ENCODE data around the gene WDR64. TPM values are rescaled to one million over a fixed set of nuclear protein-coding genes. Genes with fewer than 3 reads are reported as not detected.
A peak's percentile ranks its signal among the peaks of the same experiment; 100 is the strongest.

The WDR64 gene
- total RNA-seq, 2 donors from 2014 or later: not detected

- no peaks in the 10 kb centered on the region for H3K36me3 Mint-ChIP-seq
- no peaks in the 10 kb centered on the region for H3K4me1 Mint-ChIP-seq (ENCODE audit: low read depth in 2 of 2)
- no peaks in the 10 kb centered on the region for H3K9me3 Mint-ChIP-seq
- no peak for DNase-seq (ENCODE audit: low spot score)
- H3K27me3 Mint-ChIP-seq: no peaks in the 10 kb centered on the region
- H3K27ac Mint-ChIP-seq: no peak overlapping the region
- ATAC-seq: no peak
- H3K4me3 Mint-ChIP-seq: no peak overlapping the region
Observed at GRCh38 chr1:241615043-241615974, 36.8 kb upstream of the WDR64 start.

- Mint-ChIP-seq H3K4me1 (ENCODE audit: low read depth in 2 of 2) (no peaks in the 10 kb centered on the region), H3K4me3 (no peak overlapping the region), H3K9me3 (no peaks in the 10 kb centered on the region), H3K36me3 (no peaks in the 10 kb centered on the region), H3K27me3 (no peaks in the 10 kb centered on the region), H3K27ac (no peak overlapping the region)
- DNase-seq (ENCODE audit: low spot score) (no peak), ATAC-seq (no peak)
Observed at GRCh38 chr1:241617426-241617825, 34.7 kb upstream of the WDR64 start.

GRCh38 chr1:241622669-241623068 lies 29.4 kb upstream of the WDR64 start:
- Mint-ChIP-seq H3K4me3 (no peak overlapping the region), H3K9me3 (no peaks in the 10 kb centered on the region), H3K36me3 (no peaks in the 10 kb centered on the region), H3K27ac (peak overlapping the region in 1 of 2 donors; percentile 3), H3K4me1 (ENCODE audit: low read depth in 2 of 2) (no peaks in the 10 kb centered on the region), H3K27me3 (no peaks in the 10 kb centered on the region)
- DNase-seq (ENCODE audit: low spot score): no peak
- ATAC-seq: no peak

- no peak for DNase-seq (ENCODE audit: low spot score)
- H3K9me3 Mint-ChIP-seq: no peaks in the 10 kb centered on the region
Observed at GRCh38 chr1:241624935-241625334, 27.1 kb upstream of the WDR64 start.

GRCh38 chr1:241627453-241628259 lies 24.4 kb upstream of the WDR64 start:
- Mint-ChIP-seq H3K4me3 (no peak overlapping the region), H3K27me3 (no peaks in the 10 kb centered on the region), H3K4me1 (ENCODE audit: low read depth in 2 of 2) (peaks cover 0 to 8% of the 10 kb centered on the region in 2 donors), H3K36me3 (peaks cover 8% of the 10 kb centered on the region), H3K27ac (peak overlapping the region; percentile 49 to 63), H3K9me3 (no peaks in the 10 kb centered on the region)
- no peak for DNase-seq (ENCODE audit: low spot score)
- ATAC-seq: no peak

More at GRCh38 chr1:241624935-241625334, 27.1 kb upstream of the WDR64 start:
- no peak for ATAC-seq
- H3K36me3 Mint-ChIP-seq: no peaks in the 10 kb centered on the region
- no peak overlapping the region for H3K4me3 Mint-ChIP-seq
- H3K4me1 Mint-ChIP-seq (ENCODE audit: low read depth in 2 of 2): peaks cover 0 to 8% of the 10 kb centered on the region in 2 donors
- no peak overlapping the region for H3K27ac Mint-ChIP-seq
- no peaks in the 10 kb centered on the region for H3K27me3 Mint-ChIP-seq

GRCh38 chr1:241630005-241630404 lies 22.1 kb upstream of the WDR64 start:
- no peak overlapping the region for H3K4me3 Mint-ChIP-seq
- no peaks in the 10 kb centered on the region for H3K27me3 Mint-ChIP-seq

GRCh38 chr1:241630476-241630875 lies 21.6 kb upstream of the WDR64 start:
- H3K36me3 Mint-ChIP-seq: peaks cover 16% of the 10 kb centered on the region
- DNase-seq (ENCODE audit: low spot score) (no peak), ATAC-seq (no peak)
- H3K27ac Mint-ChIP-seq: no peak overlapping the region
- H3K4me1 Mint-ChIP-seq (ENCODE audit: low read depth in 2 of 2): peaks cover 0 to 8% of the 10 kb centered on the region in 2 donors
- H3K9me3 Mint-ChIP-seq: no peaks in the 10 kb centered on the region
- no peaks in the 10 kb centered on the region for H3K27me3 Mint-ChIP-seq
- no peak overlapping the region for H3K4me3 Mint-ChIP-seq

More at GRCh38 chr1:241630005-241630404, 22.1 kb upstream of the WDR64 start:
- ATAC-seq (no peak), DNase-seq (ENCODE audit: low spot score) (no peak)
- H3K27ac Mint-ChIP-seq: peak overlapping the region in 1 of 2 donors; percentile 23
- peaks cover 0 to 8% of the 10 kb centered on the region in 2 donors for H3K4me1 Mint-ChIP-seq (ENCODE audit: low read depth in 2 of 2)
- H3K36me3 Mint-ChIP-seq: peaks cover 11% of the 10 kb centered on the region
- no peaks in the 10 kb centered on the region for H3K9me3 Mint-ChIP-seq

GRCh38 chr1:241630899-241631298 lies 21.2 kb upstream of the WDR64 start:
- H3K4me3 Mint-ChIP-seq: no peak overlapping the region
- no peaks in the 10 kb centered on the region for H3K9me3 Mint-ChIP-seq
- peaks cover 0 to 8% of the 10 kb centered on the region in 2 donors for H3K4me1 Mint-ChIP-seq (ENCODE audit: low read depth in 2 of 2)
- no peak overlapping the region for H3K27ac Mint-ChIP-seq
- ATAC-seq (no peak), DNase-seq (ENCODE audit: low spot score) (no peak)
- peaks cover 17% of the 10 kb centered on the region for H3K36me3 Mint-ChIP-seq
- no peaks in the 10 kb centered on the region for H3K27me3 Mint-ChIP-seq

- Mint-ChIP-seq H3K4me1 (ENCODE audit: low read depth in 2 of 2) (peaks cover 0 to 8% of the 10 kb centered on the region in 2 donors), H3K9me3 (no peaks in the 10 kb centered on the region), H3K27me3 (no peaks in the 10 kb centered on the region), H3K36me3 (peaks cover 17% of the 10 kb centered on the region), H3K4me3 (no peak overlapping the region), H3K27ac (no peak overlapping the region)
- no peak for ATAC-seq
- no peak for DNase-seq (ENCODE audit: low spot score)
Observed at GRCh38 chr1:241631674-241632073, 20.4 kb upstream of the WDR64 start.

- Mint-ChIP-seq H3K27ac (no peak overlapping the region), H3K9me3 (no peaks in the 10 kb centered on the region), H3K27me3 (no peaks in the 10 kb centered on the region), H3K36me3 (peaks cover 17% of the 10 kb centered on the region), H3K4me1 (ENCODE audit: low read depth in 2 of 2) (peaks cover 10 to 12% of the 10 kb centered on the region in 2 donors), H3K4me3 (no peak overlapping the region)
- DNase-seq (ENCODE audit: low spot score): no peak
- no peak for ATAC-seq
Observed at GRCh38 chr1:241632987-241633386, 19.1 kb upstream of the WDR64 start.

- no peak for ATAC-seq
- Mint-ChIP-seq H3K4me1 (ENCODE audit: low read depth in 2 of 2) (peaks cover 17 to 23% of the 10 kb centered on the region in 2 donors), H3K27ac (no peak overlapping the region), H3K9me3 (no peaks in the 10 kb centered on the region), H3K4me3 (no peak overlapping the region), H3K36me3 (peaks cover 17% of the 10 kb centered on the region), H3K27me3 (no peaks in the 10 kb centered on the region)
- no peak for DNase-seq (ENCODE audit: low spot score)
Observed at GRCh38 chr1:241635556-241636152, 16.4 kb upstream of the WDR64 start.

- Mint-ChIP-seq H3K4me3 (no peak overlapping the region), H3K27ac (no peak overlapping the region), H3K9me3 (no peaks in the 10 kb centered on the region), H3K27me3 (no peaks in the 10 kb centered on the region), H3K4me1 (ENCODE audit: low read depth in 2 of 2) (peaks cover 18 to 23% of the 10 kb centered on the region in 2 donors), H3K36me3 (peaks cover 17% of the 10 kb centered on the region)
- DNase-seq (ENCODE audit: low spot score): no peak
- no peak for ATAC-seq
Observed at GRCh38 chr1:241636291-241636690, 15.8 kb upstream of the WDR64 start.

GRCh38 chr1:241637046-241637590 lies 15.0 kb upstream of the WDR64 start:
- H3K36me3 Mint-ChIP-seq: peaks cover 11% of the 10 kb centered on the region
- ATAC-seq (no peak), DNase-seq (ENCODE audit: low spot score) (no peak)
- H3K27me3 Mint-ChIP-seq: no peaks in the 10 kb centered on the region
- peaks cover 18 to 23% of the 10 kb centered on the region in 2 donors for H3K4me1 Mint-ChIP-seq (ENCODE audit: low read depth in 2 of 2)
- H3K9me3 Mint-ChIP-seq: no peaks in the 10 kb centered on the region
- H3K4me3 Mint-ChIP-seq: peak overlapping the region; percentile 76
- no peak overlapping the region for H3K27ac Mint-ChIP-seq

Measured in natural killer cell treated with Interleukin-12 subunit alpha and Interleukin-12 subunit beta and Interleukin-15 and Interleukin-18, amount 100 ng/mL, for 72 hours (primary cell).